Posterior vena cava (tissue), 2 donors: Measurements from ENCODE around the gene GPR62. TPM values are rescaled to one million over a fixed set of nuclear protein-coding genes. Genes with fewer than 3 reads are reported as not detected.

ENCODE experiments used
- DNase-seq: peaks from one replicate; pipeline ENCODE4 v3.0.0-alpha.2; 2020; ENCODE audit warnings: low spot score
- intact Hi-C, 2 donors: fragments of 100-400 bp; cut with DNase I; formaldehyde crosslinking; loops; one replicate each; pipeline versions ENCODE4 v1.14.1 to v1.14.2; 2022 to 2023
- total RNA-seq, 2 donors: library from RNA; stranded (reverse); fragmentation: NEBNext Ultra II Directional; extraction: Animal tissue kit (Norgen Biotek cat#: 25700); gene quantifications; one replicate each; pipeline ENCODE4 v1.2.1, GENCODE V29; 2021
- donor health status: DM: yes; HTN: yes; CAD: no.
- donor health status: DM: yes; HTN: yes; CAD: no.

GPR62 gene
- total RNA-seq, 2 donors from 2014 or later: not detected

GRCh38 chr3:51967384-51968169, 12.4 kb downstream of the GPR62 start, which contains the start of gene PCBP4:
Gene PCBP4, minus strand, starts transcription at chr3:51967454. Its CDS starts 6,214 bp downstream, at chr3:51961240.
- intact Hi-C loops: no loop called here

GRCh38 chr3:51968170-51968775, 13.1 kb downstream of the GPR62 start:
- intact Hi-C loops: no loop called here
- no peak for DNase-seq

More at GRCh38 chr3:51967384-51968169, 12.4 kb downstream of the GPR62 start, which contains the start of gene PCBP4:
- peak; percentile 87 for DNase-seq

- intact Hi-C loops: no loop called here
- DNase-seq: no peak
Measured at GRCh38 chr3:51968883-51969678, 13.9 kb downstream of the GPR62 start.

- intact Hi-C loops: no loop called here
- no peak for DNase-seq
Measured at GRCh38 chr3:51969841-51970240, 14.7 kb downstream of the GPR62 start.

GRCh38 chr3:51970606-51971300, 15.6 kb downstream of the GPR62 start:
- DNase-seq: no peak
- intact Hi-C loops: no loop called here

- intact Hi-C loops: no loop called here
- no peak for DNase-seq
Measured at GRCh38 chr3:51971350-51971749, 16.2 kb downstream of the GPR62 start.

GRCh38 chr3:51974277-51974962, 19.2 kb downstream of the GPR62 start:
- intact Hi-C loops: no loop called here
- DNase-seq: no peak

- intact Hi-C loops: loop anchor here in 1 of 2 donors (1.0 kb wide), 1 partner anchor 19 kb away; no protein-coding TSS in a partner anchor
- peak; percentile 92 for DNase-seq
Measured at GRCh38 chr3:51974963-51975851, 20.0 kb downstream of the GPR62 start, which contains the start of gene ABHD14A. Gene ABHD14A, plus strand, starts transcription at chr3:51975064. Its CDS starts 72 bp downstream, at chr3:51975136.

GRCh38 chr3:51975852-51976549, 20.8 kb downstream of the GPR62 start:
- intact Hi-C loops: loop anchor here in 1 of 2 donors (1.0 kb wide), 1 partner anchor 18 kb away; no protein-coding TSS in a partner anchor
- peak; percentile 93 for DNase-seq

- intact Hi-C loops: loop anchor here in 1 of 2 donors (1.0 kb wide), 1 partner anchor 35 kb away; the partner anchor contains the start of gene PARP3
Measured at GRCh38 chr3:51977446-51978142, 22.4 kb downstream of the GPR62 start.

GRCh38 chr3:51978143-51978502, 22.9 kb downstream of the GPR62 start:
- intact Hi-C loops: loop anchor here in 1 of 2 donors (1.0 kb wide), 1 partner anchor 36 kb away; the partner anchor contains the start of gene PARP3
- no peak for DNase-seq

More at GRCh38 chr3:51977446-51978142, 22.4 kb downstream of the GPR62 start:
- DNase-seq: no peak

- DNase-seq: no peak
- intact Hi-C loops: no loop called here
Measured at GRCh38 chr3:51980253-51980652, 25.1 kb downstream of the GPR62 start.

- intact Hi-C loops: no loop called here
- no peak for DNase-seq
Measured at GRCh38 chr3:51982352-51982837, 27.2 kb downstream of the GPR62 start.

- peak; percentile 97 for DNase-seq
- intact Hi-C loops: no loop called here
Measured at GRCh38 chr3:51982838-51983577, 27.8 kb downstream of the GPR62 start, which contains the start of gene ACY1. Gene ACY1, plus strand, starts transcription at chr3:51983535. Its CDS starts 530 bp downstream, at chr3:51984065.

- intact Hi-C loops: no loop called here
- no peak for DNase-seq
Measured at GRCh38 chr3:51983578-51984268, 28.5 kb downstream of the GPR62 start.
